GM20000 (cell line): ENCODE data around the gene ZDHHC19.

Experiments
- DNase-seq: peaks from one replicate; pipeline ENCODE4 v3.0.0; 2012; ENCODE audit warnings: low spot score
- CTCF ChIP-seq: IDR thresholded peaks from 2 replicates; pipeline ENCODE4 v1.5.1; 2012; ENCODE audit warnings: mild to moderate bottlenecking, control low read depth; ENCODE audit errors: extremely low read depth, missing control alignments

Gene ZDHHC19

GRCh38 chr3:196195664-196196265, 15.4 kb downstream of the ZDHHC19 start:
- DNase-seq, result no peak
- no peak for TF ChIP-seq CTCF

- TF ChIP-seq CTCF, result no peak
Observed at GRCh38 chr3:196194542-196194915, 16.7 kb downstream of the ZDHHC19 start.

GRCh38 chr3:196193736-196194541, 17.3 kb downstream of the ZDHHC19 start:
- TF ChIP-seq CTCF, result no peak
- DNase-seq, result no peak

More at GRCh38 chr3:196194542-196194915, 16.7 kb downstream of the ZDHHC19 start:
- DNase-seq, result no peak

- no peak for TF ChIP-seq CTCF
- no peak for DNase-seq
Observed at GRCh38 chr3:196193133-196193735, 18.0 kb downstream of the ZDHHC19 start.

- TF ChIP-seq CTCF, result no peak
- no peak for DNase-seq
Observed at GRCh38 chr3:196192524-196193051, 18.6 kb downstream of the ZDHHC19 start.

GRCh38 chr3:196192036-196192523, 19.1 kb downstream of the ZDHHC19 start:
- peak; percentile 5 for TF ChIP-seq CTCF
- no peak for DNase-seq
